ENCODE measurements around the gene ACRV1.
"Not testable (repeated sequence)": the region's sequence is repeated elsewhere in the genome, so short reads cannot be mapped to it uniquely, and the experiment has no call there.

The ACRV1 gene

GRCh38 chr11:125680747-125681146 lies at the start of gene ACRV1:
Gene ACRV1, minus strand, starts transcription at chr11:125680847. Its CDS starts 67 bp downstream, at chr11:125680780.
- DNase-seq (ENCODE audit: low spot score), result no peak

GRCh38 chr11:125728969-125729368 lies 48.3 kb upstream of the ACRV1 start:
- DNase-seq (ENCODE audit: low spot score), result no peak

GRCh38 chr11:125724125-125724524 lies 43.5 kb upstream of the ACRV1 start:
- no peak for DNase-seq (ENCODE audit: low spot score)

GRCh38 chr11:125720781-125721180 lies 40.1 kb upstream of the ACRV1 start:
- DNase-seq (ENCODE audit: low spot score), result no peak

GRCh38 chr11:125704686-125705085 lies 24.0 kb upstream of the ACRV1 start:
- not testable (repeated sequence) for DNase-seq (ENCODE audit: low spot score)

GRCh38 chr11:125701858-125702621 lies 21.4 kb upstream of the ACRV1 start:
- DNase-seq (ENCODE audit: low spot score), result no peak

GRCh38 chr11:125701018-125701610 lies 20.5 kb upstream of the ACRV1 start:
- DNase-seq (ENCODE audit: low spot score), result no peak

GRCh38 chr11:125694951-125695350 lies 14.3 kb upstream of the ACRV1 start:
- DNase-seq (ENCODE audit: low spot score), result no peak

- no peak for DNase-seq (ENCODE audit: low spot score)
Measured at GRCh38 chr11:125692887-125693286, 12.2 kb upstream of the ACRV1 start.

GRCh38 chr11:125690006-125690405 lies 9.4 kb upstream of the ACRV1 start:
- DNase-seq (ENCODE audit: low spot score), result no peak

- no peak for DNase-seq (ENCODE audit: low spot score)
Measured at GRCh38 chr11:125689274-125689859, 8.7 kb upstream of the ACRV1 start.

- DNase-seq (ENCODE audit: low spot score), result no peak
Measured at GRCh38 chr11:125688632-125689031, 8.0 kb upstream of the ACRV1 start.

GRCh38 chr11:125688066-125688465 lies 7.4 kb upstream of the ACRV1 start:
- no peak for DNase-seq (ENCODE audit: low spot score)

GRCh38 chr11:125685228-125685627 lies 4.6 kb upstream of the ACRV1 start:
- DNase-seq (ENCODE audit: low spot score), result no peak

- DNase-seq (ENCODE audit: low spot score), result no peak
Measured at GRCh38 chr11:125679837-125680236, 810 bp downstream of the ACRV1 start.

- DNase-seq (ENCODE audit: low spot score), result no peak
Measured at GRCh38 chr11:125679397-125679796, 1.2 kb downstream of the ACRV1 start.

GRCh38 chr11:125675196-125675595 lies 5.5 kb downstream of the ACRV1 start:
- no peak for DNase-seq (ENCODE audit: low spot score)

- DNase-seq (ENCODE audit: low spot score), result no peak
Measured at GRCh38 chr11:125674210-125674609, 6.4 kb downstream of the ACRV1 start.

- no peak for DNase-seq (ENCODE audit: low spot score)
Measured at GRCh38 chr11:125671561-125671960, 9.1 kb downstream of the ACRV1 start.

GRCh38 chr11:125670172-125670571 lies 10.5 kb downstream of the ACRV1 start:
- no peak for DNase-seq (ENCODE audit: low spot score)

GRCh38 chr11:125667151-125667550 lies 13.5 kb downstream of the ACRV1 start:
- no peak for DNase-seq (ENCODE audit: low spot score)

- DNase-seq (ENCODE audit: low spot score), result no peak
Measured at GRCh38 chr11:125663910-125664309, 16.7 kb downstream of the ACRV1 start.

- DNase-seq (ENCODE audit: low spot score), result no peak
Measured at GRCh38 chr11:125662689-125663088, 18.0 kb downstream of the ACRV1 start.

Data from AG08396 (cell line).